Measurements from ENCODE around the gene TSPAN13.

Gene TSPAN13

GRCh38 chr7:16776053-16776452, 22.5 kb downstream of the TSPAN13 start:
- TF ChIP-seq ZNF70 (CRISPR knock-in tag; IDR thresholded peaks at IDR 0.05) = no peak
- TF ChIP-seq TCF4 (CRISPR knock-in tag; IDR thresholded peaks at IDR 0.05; ENCODE audit: borderline replicate concordance) = no peak
- TF ChIP-seq CREB5 (CRISPR knock-in tag; IDR thresholded peaks at IDR 0.05; ENCODE audit: low read depth) = no peak
- no peak for TF ChIP-seq ZNF8 (CRISPR knock-in tag; IDR thresholded peaks at IDR 0.05)
- no peak for TF ChIP-seq ARNTL (CRISPR knock-in tag; IDR thresholded peaks at IDR 0.05; ENCODE audit: borderline replicate concordance, low read depth)
- no peak for TF ChIP-seq OSR1 (CRISPR knock-in tag; IDR thresholded peaks at IDR 0.05)
- TF ChIP-seq RARB (CRISPR knock-in tag; IDR thresholded peaks at IDR 0.05) = no peak
- no peak for TF ChIP-seq ISL1 (CRISPR knock-in tag; IDR thresholded peaks at IDR 0.05)
- TF ChIP-seq BACH2 (CRISPR knock-in tag; IDR thresholded peaks at IDR 0.05; ENCODE audit: borderline replicate concordance) = no peak
- no peak for ATAC-seq

- TF ChIP-seq ZFP3 (CRISPR knock-in tag; IDR thresholded peaks at IDR 0.05) (no peak), ESRRG (CRISPR knock-in tag; IDR thresholded peaks at IDR 0.05) (no peak), RARB (CRISPR knock-in tag; IDR thresholded peaks at IDR 0.05) (no peak), CSDC2 (CRISPR knock-in tag; IDR thresholded peaks at IDR 0.05) (no peak), ARNTL (CRISPR knock-in tag; IDR thresholded peaks at IDR 0.05; ENCODE audit: borderline replicate concordance, low read depth) (no peak), ZFP30 (CRISPR knock-in tag; IDR thresholded peaks at IDR 0.05) (no peak), PATZ1 (CRISPR knock-in tag; IDR thresholded peaks at IDR 0.05; ENCODE audit: borderline replicate concordance) (no peak), TCF4 (CRISPR knock-in tag; IDR thresholded peaks at IDR 0.05; ENCODE audit: borderline replicate concordance) (no peak), POU6F1 (CRISPR knock-in tag; IDR thresholded peaks at IDR 0.05; ENCODE audit: borderline replicate concordance, low read depth) (no peak), CSRNP3 (CRISPR knock-in tag; IDR thresholded peaks at IDR 0.05) (no peak), SNAI2 (CRISPR knock-in tag; IDR thresholded peaks at IDR 0.05) (no peak), OSR1 (CRISPR knock-in tag; IDR thresholded peaks at IDR 0.05) (no peak), ZNF70 (CRISPR knock-in tag; IDR thresholded peaks at IDR 0.05) (no peak), CREB5 (CRISPR knock-in tag; IDR thresholded peaks at IDR 0.05; ENCODE audit: low read depth) (no peak), ISL1 (CRISPR knock-in tag; IDR thresholded peaks at IDR 0.05) (no peak), ZC3H10 (CRISPR knock-in tag; IDR thresholded peaks at IDR 0.05) (no peak), PPARA (CRISPR knock-in tag; IDR thresholded peaks at IDR 0.05; ENCODE audit: borderline replicate concordance) (no peak), BACH2 (CRISPR knock-in tag; IDR thresholded peaks at IDR 0.05; ENCODE audit: borderline replicate concordance) (no peak)
- no peak for ATAC-seq
Measured at GRCh38 chr7:16778476-16778875, 24.9 kb downstream of the TSPAN13 start.

- TF ChIP-seq ZNF8 (CRISPR knock-in tag; IDR thresholded peaks at IDR 0.05) (no peak), ZFP3 (CRISPR knock-in tag; IDR thresholded peaks at IDR 0.05) (no peak), SNAI2 (CRISPR knock-in tag; IDR thresholded peaks at IDR 0.05) (no peak), BACH2 (CRISPR knock-in tag; IDR thresholded peaks at IDR 0.05; ENCODE audit: borderline replicate concordance) (no peak)
- ATAC-seq = no peak
Measured at GRCh38 chr7:16779051-16779450, 25.5 kb downstream of the TSPAN13 start.

DNA sequence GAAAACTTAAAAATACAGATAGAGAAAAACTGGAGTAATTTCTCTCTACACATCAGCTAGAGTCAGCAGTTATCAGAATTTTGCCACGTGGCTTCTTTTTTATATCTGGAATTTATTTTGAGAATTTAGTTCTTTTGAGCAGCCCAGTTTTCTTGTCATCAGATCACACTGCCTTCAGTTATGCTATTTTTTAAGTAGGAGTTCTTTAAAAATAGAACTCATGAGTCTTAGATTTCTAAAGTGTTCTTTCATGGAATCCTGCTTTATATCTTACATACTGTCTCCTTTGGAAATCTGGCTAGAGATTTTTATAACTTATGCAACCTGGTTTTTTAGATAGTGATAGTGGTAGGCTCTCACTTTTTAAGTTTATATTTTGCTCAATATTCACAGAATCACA, 27.0 kb downstream of the TSPAN13 start:
- ATAC-seq = no peak
- no peak for TF ChIP-seq TCF4 (CRISPR knock-in tag; IDR thresholded peaks at IDR 0.05; ENCODE audit: borderline replicate concordance)
- no peak for TF ChIP-seq RARB (CRISPR knock-in tag; IDR thresholded peaks at IDR 0.05)
- TF ChIP-seq ZNF70 (CRISPR knock-in tag; IDR thresholded peaks at IDR 0.05) = no peak
- no peak for TF ChIP-seq SNAI2 (CRISPR knock-in tag; IDR thresholded peaks at IDR 0.05)
- TF ChIP-seq ESRRG (CRISPR knock-in tag; IDR thresholded peaks at IDR 0.05) = no peak
- TF ChIP-seq ZNF8 (CRISPR knock-in tag; IDR thresholded peaks at IDR 0.05) = no peak
- TF ChIP-seq ARNTL (CRISPR knock-in tag; IDR thresholded peaks at IDR 0.05; ENCODE audit: borderline replicate concordance, low read depth) = no peak
- no peak for TF ChIP-seq CSRNP3 (CRISPR knock-in tag; IDR thresholded peaks at IDR 0.05)
- no peak for TF ChIP-seq GLIS3 (CRISPR knock-in tag; IDR thresholded peaks at IDR 0.05)
- TF ChIP-seq OSR1 (CRISPR knock-in tag; IDR thresholded peaks at IDR 0.05) = no peak
- TF ChIP-seq ZFP3 (CRISPR knock-in tag; IDR thresholded peaks at IDR 0.05) = no peak
- no peak for TF ChIP-seq TSHZ2 (CRISPR knock-in tag; IDR thresholded peaks at IDR 0.05)
